GM19452 (cell line): ENCODE measurements around the gene RFFL.
"Not testable (repeated sequence)": the region's sequence is repeated elsewhere in the genome, so short reads cannot be mapped to it uniquely, and the experiment has no call there.

Source experiments
- ATAC-seq: cut with Tn5 transposase; IDR thresholded peaks from one replicate; pipeline ENCODE4 v1.9.1; 2021; ENCODE audit not compliant: unreplicated experiment

Gene RFFL

GRCh38 chr17:35051183-35051578 is 12.3 kb downstream of the RFFL start:
- ATAC-seq = peak; percentile 61

- no peak for ATAC-seq
Observed at GRCh38 chr17:35050170-35050569, 13.3 kb downstream of the RFFL start.

- ATAC-seq = no peak
Observed at GRCh38 chr17:35048685-35049379, 14.7 kb downstream of the RFFL start.

- ATAC-seq = peak; percentile 53
Observed at GRCh38 chr17:35046740-35047283, 16.7 kb downstream of the RFFL start.

- peak; percentile 13 for ATAC-seq
Observed at GRCh38 chr17:35046245-35046644, 17.3 kb downstream of the RFFL start.

GRCh38 chr17:35045458-35045979 is 18.0 kb downstream of the RFFL start:
- not testable (repeated sequence) for ATAC-seq

GRCh38 chr17:35044181-35044580 is 19.3 kb downstream of the RFFL start:
- ATAC-seq = no peak

GRCh38 chr17:35041390-35041789 is 22.1 kb downstream of the RFFL start:
- ATAC-seq = no peak

- no peak for ATAC-seq
Observed at GRCh38 chr17:35038453-35038852, 25.1 kb downstream of the RFFL start.

- no peak for ATAC-seq
Observed at GRCh38 chr17:35030780-35031179, 32.7 kb downstream of the RFFL start.

GRCh38 chr17:35028531-35029262 is 34.8 kb downstream of the RFFL start:
- ATAC-seq = no peak

GRCh38 chr17:35028097-35028496 is 35.4 kb downstream of the RFFL start:
- ATAC-seq = not testable (repeated sequence)

GRCh38 chr17:35025541-35025940 is 38.0 kb downstream of the RFFL start:
- no peak for ATAC-seq

- no peak for ATAC-seq
Observed at GRCh38 chr17:35023538-35023937, 40.0 kb downstream of the RFFL start.

- no peak for ATAC-seq
Observed at GRCh38 chr17:35022536-35023063, 40.9 kb downstream of the RFFL start.

- ATAC-seq = no peak
Observed at GRCh38 chr17:35021520-35022380, 41.8 kb downstream of the RFFL start.

GRCh38 chr17:35019386-35020179 is 43.9 kb downstream of the RFFL start:
- no peak for ATAC-seq

- ATAC-seq = no peak
Observed at GRCh38 chr17:35018814-35019213, 44.7 kb downstream of the RFFL start.

- no peak for ATAC-seq
Observed at GRCh38 chr17:35017021-35017420, 46.5 kb downstream of the RFFL start.

- no peak for ATAC-seq
Observed at GRCh38 chr17:35016369-35016768, 47.1 kb downstream of the RFFL start.
